AG09309 (cell line): ENCODE data around the gene WDR43.
A peak's percentile ranks its signal among the peaks of the same experiment; 100 is the strongest.

Experiments
- DNase-seq: peaks from one replicate; pipeline ENCODE4 v3.0.0-alpha.2; 2010; ENCODE audit warnings: low read depth
- H3K4me3 ChIP-seq: 2 replicates; pipeline ENCODE4 v1.5.1; 2011; ENCODE audit warnings: mild to moderate bottlenecking, low read depth, low read length, moderate library complexity; ENCODE audit not compliant: control insufficient read depth
- TF ChIP-seq, protein P1 (sequence below): IDR thresholded peaks from 2 replicates; pipeline ENCODE4 v1.5.1; 2011; ENCODE audit warnings: mild to moderate bottlenecking, low read depth, low read length, inconsistent platforms; ENCODE audit not compliant: insufficient read depth, control insufficient read depth; ENCODE audit errors: missing control alignments

WDR43 gene

DNA sequence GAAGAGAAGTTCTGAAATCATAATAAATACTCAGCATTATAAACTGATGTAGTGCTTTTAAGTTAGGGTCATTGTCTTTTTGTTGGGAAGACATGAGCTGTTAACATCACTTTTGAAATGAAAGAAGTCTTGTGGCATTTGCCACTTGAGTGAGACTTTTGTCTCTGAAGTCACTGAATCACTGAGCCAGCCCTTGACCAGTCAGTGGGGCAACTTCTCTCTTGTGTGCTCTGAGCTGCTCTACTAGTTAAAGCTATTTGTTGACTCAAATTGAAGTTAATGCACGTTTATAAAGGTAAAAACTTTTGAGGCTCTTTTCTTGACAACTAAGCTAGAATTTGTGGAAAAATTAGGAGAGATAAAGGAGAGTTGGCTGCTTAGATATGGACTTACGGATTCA lies 6.7 kb downstream of the WDR43 start:
- TF ChIP-seq, protein P1, sequence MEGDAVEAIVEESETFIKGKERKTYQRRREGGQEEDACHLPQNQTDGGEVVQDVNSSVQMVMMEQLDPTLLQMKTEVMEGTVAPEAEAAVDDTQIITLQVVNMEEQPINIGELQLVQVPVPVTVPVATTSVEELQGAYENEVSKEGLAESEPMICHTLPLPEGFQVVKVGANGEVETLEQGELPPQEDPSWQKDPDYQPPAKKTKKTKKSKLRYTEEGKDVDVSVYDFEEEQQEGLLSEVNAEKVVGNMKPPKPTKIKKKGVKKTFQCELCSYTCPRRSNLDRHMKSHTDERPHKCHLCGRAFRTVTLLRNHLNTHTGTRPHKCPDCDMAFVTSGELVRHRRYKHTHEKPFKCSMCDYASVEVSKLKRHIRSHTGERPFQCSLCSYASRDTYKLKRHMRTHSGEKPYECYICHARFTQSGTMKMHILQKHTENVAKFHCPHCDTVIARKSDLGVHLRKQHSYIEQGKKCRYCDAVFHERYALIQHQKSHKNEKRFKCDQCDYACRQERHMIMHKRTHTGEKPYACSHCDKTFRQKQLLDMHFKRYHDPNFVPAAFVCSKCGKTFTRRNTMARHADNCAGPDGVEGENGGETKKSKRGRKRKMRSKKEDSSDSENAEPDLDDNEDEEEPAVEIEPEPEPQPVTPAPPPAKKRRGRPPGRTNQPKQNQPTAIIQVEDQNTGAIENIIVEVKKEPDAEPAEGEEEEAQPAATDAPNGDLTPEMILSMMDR = no peak
- no peak overlapping the region for H3K4me3 ChIP-seq
- DNase-seq = no peak

DNA sequence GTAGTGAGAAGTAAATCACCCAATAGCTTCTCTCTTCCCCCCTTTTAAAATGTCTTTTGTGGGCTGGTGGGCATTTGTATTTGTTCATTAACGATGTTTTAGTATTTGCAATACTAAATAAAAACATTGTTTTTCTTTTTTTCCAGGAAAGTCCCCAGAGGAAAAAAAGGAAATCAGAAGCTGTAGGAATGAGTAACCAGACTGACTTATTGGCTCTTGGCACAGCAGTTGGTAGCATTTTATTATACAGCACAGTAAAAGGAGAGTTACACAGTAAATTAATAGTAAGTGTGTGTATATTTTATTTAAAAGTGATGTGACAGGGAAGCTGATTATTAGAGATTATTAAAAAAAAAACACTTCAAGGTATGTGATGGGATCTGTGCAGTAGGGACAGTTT lies 7.4 kb downstream of the WDR43 start:
- H3K4me3 ChIP-seq = no peak overlapping the region
- TF ChIP-seq, protein P1 = no peak
- no peak for DNase-seq

DNA sequence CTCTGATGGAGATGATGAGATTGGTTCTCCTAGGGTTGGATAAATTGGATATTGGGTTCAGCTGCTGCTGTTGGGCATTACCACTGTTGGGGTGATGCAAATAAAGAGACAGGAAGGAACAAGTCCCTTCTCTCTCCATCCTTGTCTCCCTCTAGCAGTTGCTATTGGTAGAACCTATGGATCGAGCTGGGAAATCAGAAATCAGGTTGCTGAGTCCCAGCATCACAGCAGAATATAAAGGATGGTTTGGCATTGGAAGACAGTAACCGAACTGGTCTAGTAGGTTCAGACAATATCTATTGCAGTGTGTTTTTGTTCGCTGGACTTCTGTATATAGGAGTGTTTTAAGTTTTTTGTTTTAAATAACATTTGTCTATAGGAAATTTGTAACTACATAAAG lies 8.1 kb downstream of the WDR43 start:
- no peak for DNase-seq
- H3K4me3 ChIP-seq = no peak overlapping the region
- TF ChIP-seq, protein P1 = no peak

DNA sequence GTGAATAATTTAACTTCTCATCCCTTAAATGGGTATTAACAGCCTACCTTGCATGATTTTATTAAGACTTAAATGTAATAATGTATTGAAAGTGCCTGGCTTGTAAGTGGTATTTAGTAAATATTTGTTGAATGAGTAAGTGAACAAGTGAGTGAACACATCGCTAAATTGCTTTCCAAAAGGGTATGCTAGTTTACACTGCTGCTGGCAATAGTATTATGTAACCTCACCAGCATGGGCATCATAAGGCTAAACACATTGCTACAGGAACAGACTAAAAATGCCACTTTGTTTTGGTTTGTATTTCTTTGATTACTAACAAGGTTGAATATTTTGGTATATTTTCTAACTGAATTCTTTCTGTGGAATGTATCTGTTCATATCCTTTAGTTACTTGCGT lies 9.8 kb downstream of the WDR43 start:
- peak; percentile 37 for DNase-seq
- TF ChIP-seq, protein P1 = no peak
- no peak overlapping the region for H3K4me3 ChIP-seq

DNA sequence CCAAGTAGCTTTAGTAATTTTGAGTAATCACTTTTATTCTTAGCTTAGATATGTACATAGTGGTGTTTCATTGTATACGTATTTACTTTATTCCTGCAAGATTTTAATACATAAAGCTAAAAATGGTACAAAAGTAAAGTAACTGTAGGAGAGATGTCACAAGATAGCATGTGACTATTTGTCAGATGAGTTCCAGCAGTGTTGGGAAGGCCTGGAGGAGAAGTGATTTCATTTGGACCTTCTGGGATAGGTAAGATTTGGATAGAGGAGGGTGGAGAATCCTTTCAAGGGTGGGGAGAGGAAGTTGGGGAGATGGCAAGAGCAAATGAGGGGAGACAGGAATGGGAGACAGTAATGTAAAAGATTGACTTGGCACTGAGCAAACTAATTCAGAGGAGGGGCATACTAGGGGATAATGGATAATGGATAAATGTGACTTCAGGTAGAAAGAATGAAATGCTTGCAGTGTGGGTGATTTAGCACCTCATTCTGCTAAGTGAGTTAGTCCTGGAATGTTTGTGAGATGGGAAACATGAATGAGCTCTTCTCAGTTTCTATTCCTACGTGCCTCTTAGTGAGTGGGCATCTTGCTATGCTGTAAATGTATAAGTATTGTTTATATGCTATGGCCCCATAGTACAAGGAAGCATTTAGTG lies 10.5 kb downstream of the WDR43 start:
- no peak overlapping the region for H3K4me3 ChIP-seq
- DNase-seq = no peak
- TF ChIP-seq, protein P1 = no peak

DNA sequence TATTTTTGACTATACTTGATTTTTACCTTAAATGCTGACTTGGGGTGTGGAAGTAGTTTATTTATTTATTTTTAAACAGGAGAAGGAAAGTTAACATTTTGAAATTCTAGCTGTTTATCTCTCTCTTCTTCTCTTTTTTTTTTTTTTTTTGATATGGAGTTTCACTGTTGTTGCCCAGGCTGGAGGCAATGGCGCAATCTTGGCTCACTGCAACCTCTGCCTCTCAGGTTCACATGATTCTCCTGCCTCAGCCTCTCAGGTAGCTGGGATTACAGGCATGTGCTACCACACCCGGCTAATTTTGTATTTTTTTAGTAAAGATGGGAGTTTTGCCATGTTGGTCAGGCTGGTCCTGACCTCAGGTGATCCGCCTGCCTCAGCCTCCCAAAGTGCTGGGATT lies 11.1 kb downstream of the WDR43 start:
- no peak for DNase-seq
- TF ChIP-seq, protein P1 = no peak
- no peak overlapping the region for H3K4me3 ChIP-seq
